CD4-positive, alpha-beta T cell treated with Interleukin-17A for 4 hours (primary cell): ENCODE results near the gene EGR2.
"Not testable (repeated sequence)": the region's sequence is repeated elsewhere in the genome, so short reads cannot be mapped to it uniquely, and the experiment has no call there.

Source experiments
- DNase-seq: peaks from one replicate; pipeline ENCODE4 v3.0.0-alpha.2; 2020; ENCODE audit warnings: mixed read lengths

EGR2 gene

GRCh38 chr10:62792261-62792660, 23.9 kb downstream of the EGR2 start:
- no peak for DNase-seq

DNA sequence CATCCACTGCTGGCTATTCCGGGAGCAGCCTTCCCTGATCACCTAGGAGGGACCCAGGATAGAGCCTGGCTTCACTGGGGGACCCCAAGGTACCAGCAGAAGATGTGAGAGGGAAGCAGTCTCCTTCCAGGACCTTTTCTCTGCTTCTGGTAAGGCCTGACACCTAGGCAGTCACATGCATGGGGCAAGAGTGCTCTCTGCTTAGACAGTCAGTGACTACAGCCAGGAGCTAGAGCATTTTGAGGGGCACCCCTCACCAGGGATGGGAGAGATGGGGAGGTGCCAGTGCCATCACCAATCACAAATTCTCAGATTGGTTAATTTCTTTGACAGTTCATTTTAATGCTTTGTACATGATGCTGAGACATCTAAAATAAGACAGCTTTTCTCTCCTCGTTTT, 25.6 kb downstream of the EGR2 start:
- DNase-seq: no peak

DNA sequence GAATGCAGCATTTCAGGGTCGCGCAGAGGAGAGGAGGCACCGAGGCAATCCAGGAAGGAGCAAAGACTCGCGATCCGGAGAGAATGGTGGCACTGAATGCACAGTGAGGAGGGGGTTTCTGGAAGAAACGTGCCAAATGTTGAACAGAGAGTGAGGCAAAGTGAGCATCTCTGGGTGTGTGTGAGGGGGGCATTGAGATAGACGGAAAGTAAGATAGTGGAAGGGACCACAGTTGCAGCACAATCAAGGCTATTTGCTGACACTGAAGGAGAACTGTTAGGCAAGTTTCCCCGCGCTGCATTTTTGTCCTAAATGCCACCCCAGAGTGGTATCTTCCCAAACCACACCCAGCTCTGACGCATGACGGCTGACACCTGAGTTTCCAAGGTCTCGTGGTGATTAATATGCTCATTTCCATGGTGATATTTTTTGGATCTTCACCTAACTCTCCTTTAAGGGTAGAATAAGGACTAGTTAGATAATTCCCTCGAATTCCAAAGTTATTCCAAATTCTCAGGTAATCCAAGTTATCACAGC, 26.1 kb downstream of the EGR2 start:
- no peak for DNase-seq

- no peak for DNase-seq
These were observed 27.2 kb downstream of the EGR2 start for GRCh38 chr10:62788861-62789467.

DNA sequence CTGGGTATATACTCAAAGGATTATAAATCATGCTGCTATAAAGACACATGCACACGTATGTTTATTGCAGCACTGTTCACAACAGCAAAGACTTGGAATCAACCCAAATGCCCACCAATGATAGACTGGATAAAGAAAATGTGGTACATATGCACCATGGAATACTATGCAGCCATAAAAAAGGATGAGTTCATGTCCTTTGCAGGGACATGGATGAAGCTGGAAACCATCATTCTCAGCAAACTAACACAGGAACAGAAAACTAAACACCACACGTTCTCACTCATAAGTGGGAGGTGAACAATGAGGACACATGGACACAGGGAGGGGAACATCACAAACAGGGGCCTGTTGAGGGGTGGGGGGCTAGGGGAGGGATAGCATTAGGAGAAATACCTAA, 27.9 kb downstream of the EGR2 start:
- not testable (repeated sequence) for DNase-seq

DNA sequence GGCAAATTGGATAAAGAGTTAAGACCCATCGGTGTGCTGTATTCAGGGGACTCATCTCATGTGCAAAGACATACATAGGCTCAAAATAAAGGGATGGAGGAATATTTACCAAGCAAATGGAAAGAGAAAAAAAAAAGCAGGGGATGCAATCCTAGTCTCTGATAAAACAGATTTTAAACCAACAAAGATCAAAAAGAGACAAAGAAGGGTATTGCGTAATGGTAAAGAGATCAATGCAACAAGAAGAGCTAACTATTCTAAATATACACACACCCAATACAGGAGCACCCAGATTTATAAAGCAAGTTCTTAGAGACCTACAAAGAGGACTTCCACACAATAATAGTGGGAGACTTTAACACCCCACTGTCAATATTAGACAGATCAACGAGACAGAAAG, 31.6 kb downstream of the EGR2 start:
- DNase-seq: not testable (repeated sequence)

- peak; percentile 83 for DNase-seq
These were observed 36.5 kb downstream of the EGR2 start for GRCh38 chr10:62779487-62780248.

DNA sequence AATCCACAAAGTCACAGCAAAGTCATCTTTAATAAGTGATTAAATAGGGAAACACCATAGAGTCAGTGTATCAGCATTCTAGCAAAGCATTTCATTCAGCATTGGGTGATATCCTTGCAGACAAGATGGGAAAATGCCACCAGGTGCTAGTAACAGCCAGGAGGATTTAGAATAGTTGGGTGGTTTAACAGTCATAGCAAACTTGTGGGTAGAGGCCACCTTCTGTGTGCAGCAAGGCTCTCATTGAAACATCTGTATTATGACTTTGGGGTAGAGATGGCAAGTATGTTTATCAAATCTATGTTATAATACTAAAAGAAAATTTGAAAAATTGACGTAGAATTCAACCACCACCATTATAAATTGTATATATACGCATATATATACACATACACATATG, 38.0 kb downstream of the EGR2 start:
- no peak for DNase-seq

- no peak for DNase-seq
These were observed 43.8 kb downstream of the EGR2 start for GRCh38 chr10:62772186-62772974.

DNA sequence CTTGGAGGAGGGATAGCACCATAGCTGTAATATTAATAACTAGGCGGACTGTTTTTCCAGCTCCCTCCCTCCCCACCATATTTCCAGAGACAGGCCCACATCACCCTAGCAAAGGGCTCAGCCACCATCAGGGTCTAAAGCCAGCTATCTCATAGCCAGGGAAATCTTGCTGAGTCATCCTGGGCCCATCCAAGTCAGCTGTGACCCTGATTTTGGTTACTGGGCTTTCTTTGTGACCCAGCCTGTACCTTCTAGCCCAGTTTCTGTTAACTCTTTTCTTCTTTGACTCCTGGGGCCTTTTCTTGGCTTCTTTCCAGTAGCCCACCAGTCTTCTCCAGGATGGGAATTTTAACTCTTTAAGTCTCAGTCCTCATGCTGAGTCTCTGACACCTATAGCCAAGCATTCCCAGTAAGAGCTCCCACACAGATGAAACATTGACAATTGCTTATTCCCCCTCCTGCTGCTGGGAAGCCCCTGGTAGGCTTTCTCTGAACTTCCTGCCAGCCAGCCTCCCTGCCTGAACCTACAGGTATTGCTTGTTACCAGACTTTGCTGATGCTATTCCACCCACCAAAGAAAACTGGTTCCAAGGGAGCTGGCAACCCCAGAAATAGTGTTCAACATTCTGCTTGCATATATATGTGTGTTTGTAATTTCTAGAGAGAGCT, 46.5 kb downstream of the EGR2 start:
- no peak for DNase-seq

DNA sequence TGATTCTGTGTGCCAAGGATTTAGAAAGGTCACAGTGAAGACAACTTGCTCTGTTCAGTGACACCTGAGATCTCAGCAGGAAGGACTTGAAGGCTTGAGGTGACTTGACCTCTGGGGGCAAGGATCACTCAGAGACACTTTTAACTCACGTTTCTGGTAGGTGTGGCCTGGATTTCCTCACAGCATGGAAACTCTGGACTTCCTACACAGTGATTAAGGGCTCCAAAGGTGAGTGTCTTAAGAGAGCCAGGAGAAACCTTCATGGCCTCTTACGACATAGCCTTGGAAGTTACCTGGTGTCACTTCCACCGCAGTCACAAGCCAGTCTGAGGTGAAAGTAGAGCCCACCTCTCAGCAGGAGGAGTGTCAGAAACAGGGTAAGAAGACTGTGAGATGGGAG, 49.8 kb downstream of the EGR2 start:
- DNase-seq: no peak

DNA sequence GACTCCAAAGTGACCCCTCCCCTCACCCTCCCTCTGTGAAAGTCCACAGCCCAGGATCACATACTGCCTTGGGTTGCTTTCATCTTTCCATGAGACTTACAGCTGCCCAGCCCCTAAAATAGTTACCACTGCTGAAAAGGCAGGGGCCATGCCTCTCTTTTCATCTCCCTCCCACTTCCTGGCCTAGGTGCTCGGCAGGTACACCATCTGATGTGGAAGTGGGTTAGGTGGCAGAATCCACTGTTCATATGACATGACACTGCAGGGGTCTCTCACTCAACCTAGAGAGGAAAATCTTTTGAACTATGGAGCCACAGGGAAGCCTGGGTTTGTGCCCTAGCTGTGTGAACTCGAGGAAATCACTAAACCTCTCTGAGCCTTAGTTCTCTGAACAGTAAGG, 50.4 kb downstream of the EGR2 start:
- no peak for DNase-seq

DNA sequence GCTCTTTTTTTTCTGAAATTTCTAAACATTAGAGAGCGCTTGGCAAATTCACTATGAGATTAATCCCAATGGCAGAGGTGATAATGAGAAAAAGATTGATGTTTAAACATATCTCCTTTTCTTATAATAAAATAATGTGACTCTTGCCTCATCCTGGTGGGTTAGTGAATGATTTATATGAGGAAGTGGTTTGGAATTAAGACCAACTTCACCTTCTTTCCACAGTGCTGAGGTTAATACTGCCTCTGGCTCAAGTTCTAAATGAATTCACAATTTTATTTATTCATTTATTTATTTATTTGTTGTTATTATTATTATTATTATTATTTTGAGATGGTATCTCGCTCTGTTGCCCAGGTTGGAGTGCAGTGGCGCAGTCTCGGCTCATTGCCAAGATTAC, 52.2 kb downstream of the EGR2 start:
- DNase-seq: no peak

GRCh38 chr10:62763155-62763554, 53.0 kb downstream of the EGR2 start:
- no peak for DNase-seq
